NK-92 treated with Interleukin-12 subunit alpha and Interleukin-12 subunit beta, amount 100 ng/mL, for 24 hours (cell line): ENCODE data around the gene ZIM2.

ENCODE experiments used
- DNase-seq: peaks from one replicate; lab custom pipeline; 2025; lab: John Stamatoyannopoulos, UW

The ZIM2 gene

DNA sequence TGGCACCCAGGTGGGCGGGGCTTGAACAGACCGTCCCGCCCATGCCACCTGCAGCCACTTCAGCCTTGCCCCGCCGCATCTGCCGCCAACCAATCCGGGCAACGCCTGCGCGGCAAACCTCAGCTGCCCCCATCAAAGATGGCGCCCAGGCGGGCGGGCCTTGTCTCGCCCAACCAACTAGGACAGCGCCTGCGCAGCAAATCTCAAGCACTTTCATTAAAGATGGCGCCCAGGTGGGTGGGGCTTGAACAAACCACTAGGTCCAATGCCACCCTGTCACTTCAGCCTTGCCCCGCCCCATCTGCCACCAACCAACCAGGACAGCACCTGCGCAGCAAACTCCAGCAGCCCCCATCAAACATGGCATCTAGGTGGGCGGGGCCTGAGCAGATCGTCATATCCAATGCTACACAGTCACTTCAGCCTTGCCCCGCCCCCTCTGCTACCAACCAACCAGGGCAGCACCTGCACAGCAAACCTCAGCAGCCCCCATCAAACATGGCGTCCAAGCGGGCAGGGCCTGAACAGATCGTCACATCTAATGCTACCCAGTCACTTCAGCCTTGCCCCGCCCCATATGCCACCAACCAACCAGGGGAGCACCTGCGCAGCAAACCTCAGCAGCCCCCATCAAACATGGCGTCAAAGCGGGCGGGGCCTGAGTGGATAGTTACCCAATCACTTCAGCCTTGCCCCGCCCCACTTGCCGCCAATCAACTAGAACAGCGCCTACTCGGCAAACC, 1.4 kb downstream of the ZIM2 start:
- DNase-seq, result no peak

- no peak for DNase-seq
Observed at GRCh38 chr19:56838024-56838908, 2.3 kb downstream of the ZIM2 start.

DNA sequence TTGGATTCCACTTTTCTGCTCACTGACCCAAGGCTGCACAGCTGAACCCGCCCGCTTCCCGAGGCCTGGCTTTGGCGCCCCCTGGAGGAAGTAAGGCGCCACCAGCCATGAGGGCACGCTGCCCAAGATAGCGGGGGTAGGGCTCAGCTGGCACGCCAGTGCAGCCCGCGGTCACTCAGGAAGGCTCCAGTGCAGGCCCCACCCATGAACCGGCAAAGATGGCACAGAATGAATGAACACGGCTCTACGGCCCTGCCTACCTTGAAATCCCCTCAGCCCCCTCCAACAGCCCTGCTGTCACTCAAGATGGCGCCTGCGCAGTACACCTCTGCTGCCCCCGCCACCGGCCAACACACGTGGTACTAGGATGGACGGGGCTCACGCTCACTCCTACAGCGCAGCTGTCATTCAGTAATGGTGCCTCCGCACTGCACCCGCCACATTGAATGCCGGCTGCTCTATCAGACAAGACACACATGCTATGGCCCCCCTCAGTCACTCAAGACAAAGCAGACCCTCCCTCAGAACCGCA, 3.0 kb downstream of the ZIM2 start:
- DNase-seq, result no peak

GRCh38 chr19:56837004-56837403, 3.5 kb downstream of the ZIM2 start:
- no peak for DNase-seq

- no peak for DNase-seq
Observed at GRCh38 chr19:56836059-56836458, 4.5 kb downstream of the ZIM2 start.

- no peak for DNase-seq
Observed at GRCh38 chr19:56835401-56835800, 5.1 kb downstream of the ZIM2 start.

DNA sequence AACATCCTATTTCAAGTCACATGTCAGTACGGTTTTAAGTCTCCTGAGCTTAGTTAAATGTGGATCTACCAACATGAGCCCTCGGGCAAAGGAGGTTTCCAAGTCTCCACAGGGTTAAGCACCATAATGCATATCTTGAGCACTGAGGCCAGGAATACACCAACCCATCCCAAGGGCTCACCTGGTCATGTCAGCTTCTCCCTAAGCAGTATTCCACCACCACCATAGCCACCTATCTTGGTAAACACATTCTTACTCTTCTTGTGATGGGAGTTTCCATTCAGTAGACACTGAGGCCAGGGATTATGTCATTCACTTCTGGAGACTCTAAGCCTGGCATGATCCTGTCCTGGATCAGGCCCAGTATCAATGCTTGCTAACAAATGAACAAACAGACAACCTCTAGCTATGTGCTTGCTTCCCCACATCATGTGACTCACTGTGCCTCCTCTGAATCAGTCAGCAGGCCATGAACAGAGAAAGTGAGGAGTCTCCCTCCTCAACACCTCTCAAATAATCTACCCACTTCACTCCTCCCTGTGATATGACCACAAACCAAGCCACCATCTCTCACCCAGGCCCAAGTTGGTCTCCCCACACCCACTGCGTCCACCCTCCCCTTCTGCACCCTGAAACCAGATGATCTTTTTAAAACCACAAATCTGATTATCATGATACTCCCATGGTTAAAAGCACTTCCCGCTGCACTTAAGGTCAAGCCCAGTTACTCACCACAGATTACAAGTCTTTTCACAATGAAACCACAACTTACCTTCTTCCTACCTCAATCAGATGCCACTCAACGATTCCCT, 5.8 kb downstream of the ZIM2 start:
- DNase-seq, result no peak

GRCh38 chr19:56832352-56832928, 8.1 kb downstream of the ZIM2 start:
- no peak for DNase-seq

- DNase-seq, result no peak
Observed at GRCh38 chr19:56831255-56831654, 9.3 kb downstream of the ZIM2 start.

- no peak for DNase-seq
Observed at GRCh38 chr19:56829596-56829995, 10.9 kb downstream of the ZIM2 start.

DNA sequence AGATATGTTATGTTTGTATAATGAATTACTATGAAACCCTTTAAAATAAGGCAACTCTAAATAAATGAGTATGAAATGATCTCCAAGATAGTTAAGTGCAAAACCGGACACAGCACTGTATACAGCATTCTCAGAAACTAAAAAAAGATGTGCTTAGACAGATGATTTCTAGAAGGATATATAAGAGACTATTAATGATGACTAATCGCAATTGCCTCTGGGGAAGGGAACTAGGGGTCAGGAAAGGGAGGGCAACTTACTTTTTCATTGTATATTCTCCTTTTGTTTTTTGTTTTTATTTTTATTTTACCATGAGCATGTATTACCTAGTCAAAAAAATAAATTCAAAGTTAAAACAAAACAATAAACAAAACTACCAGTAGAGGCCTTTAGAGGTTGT, 12.8 kb downstream of the ZIM2 start:
- no peak for DNase-seq

GRCh38 chr19:56823956-56824355, 16.6 kb downstream of the ZIM2 start:
- DNase-seq, result no peak

DNA sequence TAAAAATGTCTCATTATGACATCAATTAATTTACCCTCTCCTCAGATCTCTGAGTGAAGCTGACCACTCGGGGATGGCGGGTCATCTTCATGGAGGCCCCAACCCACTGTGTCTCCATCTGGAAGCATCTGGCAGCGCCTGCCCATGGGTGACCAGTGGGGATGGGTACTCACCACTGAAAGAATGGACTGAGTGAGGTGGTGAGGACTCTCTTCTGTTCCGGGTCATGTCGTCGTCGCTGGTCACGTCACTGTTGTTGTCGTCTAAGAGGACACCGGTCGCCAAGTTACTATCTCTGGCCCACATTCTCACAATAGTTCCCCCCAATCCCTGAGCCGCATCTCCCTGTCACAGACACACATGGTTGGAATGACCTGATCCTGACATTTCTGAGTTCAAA, 17.1 kb downstream of the ZIM2 start:
- DNase-seq, result no peak

- no peak for DNase-seq
Observed at GRCh38 chr19:56822755-56823154, 17.8 kb downstream of the ZIM2 start.

- no peak for DNase-seq
Observed at GRCh38 chr19:56821675-56822074, 18.9 kb downstream of the ZIM2 start.

DNA sequence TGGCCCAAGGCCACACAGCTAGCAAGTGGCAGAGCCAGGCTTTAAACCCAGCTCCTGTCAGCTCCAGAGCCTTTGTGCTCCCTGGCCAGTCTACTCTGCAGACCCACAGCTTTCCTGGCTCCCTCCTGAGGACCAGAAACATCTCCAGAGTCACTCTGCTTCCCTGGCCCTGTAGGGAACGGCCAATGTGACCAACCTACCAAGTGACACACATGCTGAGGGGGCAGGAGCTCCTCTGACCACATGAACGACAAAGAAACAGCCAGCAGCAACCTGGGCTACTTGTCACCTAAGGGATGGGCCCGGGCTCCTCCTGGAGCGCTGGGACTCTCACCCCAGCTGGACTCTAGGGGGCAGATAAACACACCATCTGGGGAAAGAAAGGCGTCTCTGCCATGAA, 19.3 kb downstream of the ZIM2 start:
- DNase-seq, result no peak

GRCh38 chr19:56819166-56819565, 21.4 kb downstream of the ZIM2 start:
- DNase-seq, result no peak

DNA sequence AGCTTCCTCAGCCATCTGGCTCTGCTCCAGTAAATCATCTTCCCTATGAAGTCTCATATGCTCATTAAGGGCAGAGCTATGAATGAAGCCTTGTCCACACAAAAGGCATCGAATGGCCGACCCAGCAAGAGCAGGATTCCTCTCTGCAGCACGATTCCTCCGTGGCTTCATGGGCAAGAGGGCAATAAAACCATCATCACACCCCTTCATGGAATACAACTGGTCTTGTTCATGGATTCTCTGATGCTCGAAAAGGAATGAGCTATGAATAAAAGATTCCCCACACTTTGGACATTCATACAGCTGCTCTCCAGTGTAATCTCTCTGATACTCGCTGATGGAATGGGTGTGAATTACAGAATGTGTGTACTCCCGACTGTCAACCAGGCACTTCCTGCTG, 25.9 kb downstream of the ZIM2 start:
- DNase-seq, result no peak

- DNase-seq, result no peak
Observed at GRCh38 chr19:56813531-56813930, 27.0 kb downstream of the ZIM2 start.

- DNase-seq, result no peak
Observed at GRCh38 chr19:56811480-56811879, 29.0 kb downstream of the ZIM2 start.

- no peak for DNase-seq
Observed at GRCh38 chr19:56810260-56810659, 30.3 kb downstream of the ZIM2 start.
